Subcutaneous abdominal adipose tissue (tissue), 5 donors: ENCODE measurements around the gene XKR7.

Source experiments
- H3K27ac ChIP-seq: one replicate; pipeline ENCODE4 v1.7.0; 2013; ENCODE audit warnings: low read depth, mild to moderate bottlenecking, inconsistent platforms, low read length, moderate library complexity
- H3K27me3 ChIP-seq, 5 donors: one replicate each; pipeline ENCODE4 v1.7.0; 2013; ENCODE audit warnings: low read length in 5 of 5, inconsistent platforms in 1 of 5; ENCODE audit not compliant: control insufficient read depth in 5 of 5, insufficient read depth in 4 of 5
- H3K36me3 ChIP-seq, 5 donors: one replicate each; pipeline ENCODE4 v1.7.0; 2013; ENCODE audit warnings: low read length in 5 of 5; ENCODE audit not compliant: control insufficient read depth in 5 of 5, insufficient read depth in 5 of 5
- H3K4me1 ChIP-seq, 5 donors: one replicate each; pipeline ENCODE4 v1.7.0; 2013; ENCODE audit warnings: low read length in 5 of 5, mild to moderate bottlenecking in 3 of 5, moderate library complexity in 1 of 5; ENCODE audit not compliant: control insufficient read depth in 5 of 5, insufficient read depth in 5 of 5
- H3K4me3 ChIP-seq, 5 donors: one replicate each; pipeline ENCODE4 v1.7.0; 2013; ENCODE audit warnings: low read length in 5 of 5, low read depth in 1 of 5
- H3K9ac ChIP-seq, 5 donors: one replicate each; pipeline ENCODE4 v1.7.0; 2013; ENCODE audit warnings: low read length in 5 of 5, mild to moderate bottlenecking in 4 of 5, moderate library complexity in 3 of 5
- H3K9me3 ChIP-seq, 5 donors: one replicate each; pipeline ENCODE4 v1.7.0; 2013; ENCODE audit warnings: low read length in 5 of 5; ENCODE audit not compliant: control insufficient read depth in 5 of 5
- donor health status: healthy.
- donor health status: healthy.
- donor health status: healthy.
- donor health status: healthy.
- donor health status: healthy.

XKR7 gene

GRCh38 chr20:32007787-32008616 is 40.1 kb downstream of the XKR7 start:
- peaks cover 3 to 11% (median 7%) of the 10 kb centered on the region in 5 donors for H3K27me3 ChIP-seq
- H3K4me3 ChIP-seq: peak overlapping the region in 1 of 5 donors; percentile 8
- peak overlapping the region; percentile 57 for H3K27ac ChIP-seq
- H3K4me1 ChIP-seq: peaks cover 0 to 54% (median 20%) of the 10 kb centered on the region in 5 donors
- no peaks in the 10 kb centered on the region for H3K36me3 ChIP-seq
- no peaks in the 10 kb centered on the region for H3K9me3 ChIP-seq
- H3K9ac ChIP-seq: peak overlapping the region in 1 of 5 donors; percentile 24

- Histone ChIP-seq H3K4me3 (peak overlapping the region in 1 of 5 donors; percentile 83), H3K36me3 (no peaks in the 10 kb centered on the region), H3K27ac (no peak overlapping the region), H3K27me3 (peaks cover 3 to 11% (median 7%) of the 10 kb centered on the region in 5 donors), H3K9me3 (no peaks in the 10 kb centered on the region), H3K9ac (peak overlapping the region in 1 of 5 donors; percentile 23), H3K4me1 (peaks cover 0 to 59% (median 20%) of the 10 kb centered on the region in 5 donors)
These were observed 41.6 kb downstream of the XKR7 start for GRCh38 chr20:32009564-32009963.

DNA sequence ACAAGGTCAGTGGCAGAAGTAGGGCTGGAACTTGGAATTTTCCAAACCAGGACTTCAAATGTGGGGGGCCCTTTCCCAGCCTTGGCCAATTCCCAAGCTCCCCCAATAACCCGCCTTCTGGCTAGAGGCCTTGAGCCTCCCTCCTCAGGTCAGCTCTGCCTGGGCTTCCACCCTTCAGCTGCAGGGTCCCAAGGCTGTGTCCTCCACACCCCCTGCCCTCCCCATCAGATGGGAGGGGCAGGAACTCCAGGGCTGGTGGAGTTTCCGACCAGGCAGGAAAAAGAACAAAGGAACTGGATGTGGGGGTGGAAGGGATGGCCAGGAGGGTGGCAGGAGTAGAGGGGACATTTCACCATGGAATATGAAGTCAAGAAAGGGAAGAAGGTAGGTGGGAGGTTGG is 42.1 kb downstream of the XKR7 start, which contains the start of gene CCM2L:
CCM2L (plus strand) TSS at position 338 of the 400 bp plus-strand sequence; CDS start at position 355, 17 bp downstream.
- H3K27ac ChIP-seq: peak within 1 kb of the TSS; percentile 39
- H3K9me3 ChIP-seq: no peaks in the 10 kb centered on the region
- H3K27me3 ChIP-seq: peaks cover 3 to 11% (median 7%) of the 10 kb centered on the region in 5 donors
- H3K4me1 ChIP-seq: peaks cover 0 to 62% (median 20%) of the 10 kb centered on the region in 5 donors
- peak within 1 kb of the TSS in 4 of 5 donors; percentile 58 to 83 (median 72) for H3K4me3 ChIP-seq
- H3K36me3 ChIP-seq: no peaks in the 10 kb centered on the region
- H3K9ac ChIP-seq: peak within 1 kb of the TSS in 2 of 5 donors; percentile 38 to 80

DNA sequence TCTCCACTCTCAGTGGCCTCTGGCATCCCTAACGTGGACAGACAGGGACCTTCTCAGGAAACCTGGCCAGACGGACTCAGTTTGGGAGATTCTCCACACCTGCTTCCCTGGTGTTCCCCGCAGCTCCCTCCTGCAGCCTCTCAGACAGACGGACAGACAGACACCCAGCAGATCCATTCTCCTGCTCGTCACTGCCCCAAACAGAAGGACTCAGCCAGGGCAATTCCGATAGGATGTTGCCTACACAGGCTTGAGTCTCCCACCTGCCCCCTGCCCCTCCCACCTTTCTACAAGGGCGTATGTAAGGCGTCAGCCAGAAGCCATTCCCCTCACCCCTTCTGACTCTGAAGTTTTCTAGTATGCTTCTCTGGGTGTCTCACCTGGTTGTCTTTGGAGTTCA is 42.7 kb downstream of the XKR7 start:
- Histone ChIP-seq H3K27me3 (peaks cover 3 to 11% (median 7%) of the 10 kb centered on the region in 5 donors), H3K36me3 (no peaks in the 10 kb centered on the region), H3K9ac (peak overlapping the region in 2 of 5 donors; percentile 38 to 80), H3K27ac (peak overlapping the region; percentile 39), H3K4me1 (peaks cover 0 to 65% (median 20%) of the 10 kb centered on the region in 5 donors), H3K9me3 (no peaks in the 10 kb centered on the region), H3K4me3 (peak overlapping the region in 4 of 5 donors; percentile 58 to 83 (median 72))

DNA sequence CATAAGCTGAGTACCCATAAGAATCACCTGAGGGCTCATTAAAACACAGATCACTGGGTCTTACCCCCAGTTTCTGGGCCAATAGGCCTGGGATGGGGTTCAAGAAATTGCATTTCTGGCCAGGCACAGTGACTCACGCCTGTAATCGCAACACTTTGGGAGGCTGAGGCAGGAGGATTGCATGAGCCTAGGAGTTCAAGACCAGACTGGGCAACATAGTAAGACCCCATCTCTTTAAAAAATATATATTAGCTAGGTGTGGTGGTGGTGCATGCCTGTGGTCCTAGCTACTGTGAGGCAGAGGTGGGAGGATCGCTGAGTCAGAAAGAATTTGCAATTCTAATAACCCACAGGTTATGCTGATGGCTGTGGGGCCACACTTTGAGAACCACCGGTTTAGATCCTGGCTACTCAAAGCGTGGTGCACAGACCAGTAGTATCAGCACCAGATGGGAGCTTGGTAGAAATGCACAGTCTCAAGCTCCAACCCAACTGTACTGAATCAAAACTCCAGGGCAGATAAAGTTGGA is 44.3 kb downstream of the XKR7 start:
- Histone ChIP-seq H3K9me3 (no peaks in the 10 kb centered on the region), H3K4me1 (peaks cover 0 to 61% (median 12%) of the 10 kb centered on the region in 5 donors), H3K4me3 (peak overlapping the region in 4 of 5 donors; percentile 5 to 68 (median 60)), H3K27me3 (peaks cover 3 to 11% (median 7%) of the 10 kb centered on the region in 5 donors), H3K36me3 (no peaks in the 10 kb centered on the region), H3K27ac (no peak overlapping the region), H3K9ac (peak overlapping the region in 1 of 5 donors; percentile 5)

- Histone ChIP-seq H3K4me3 (no peak overlapping the region), H3K9me3 (no peaks in the 10 kb centered on the region), H3K27me3 (peaks cover 6 to 18% (median 12%) of the 10 kb centered on the region in 5 donors)
These were observed 45.4 kb downstream of the XKR7 start for GRCh38 chr20:32013326-32013725.

DNA sequence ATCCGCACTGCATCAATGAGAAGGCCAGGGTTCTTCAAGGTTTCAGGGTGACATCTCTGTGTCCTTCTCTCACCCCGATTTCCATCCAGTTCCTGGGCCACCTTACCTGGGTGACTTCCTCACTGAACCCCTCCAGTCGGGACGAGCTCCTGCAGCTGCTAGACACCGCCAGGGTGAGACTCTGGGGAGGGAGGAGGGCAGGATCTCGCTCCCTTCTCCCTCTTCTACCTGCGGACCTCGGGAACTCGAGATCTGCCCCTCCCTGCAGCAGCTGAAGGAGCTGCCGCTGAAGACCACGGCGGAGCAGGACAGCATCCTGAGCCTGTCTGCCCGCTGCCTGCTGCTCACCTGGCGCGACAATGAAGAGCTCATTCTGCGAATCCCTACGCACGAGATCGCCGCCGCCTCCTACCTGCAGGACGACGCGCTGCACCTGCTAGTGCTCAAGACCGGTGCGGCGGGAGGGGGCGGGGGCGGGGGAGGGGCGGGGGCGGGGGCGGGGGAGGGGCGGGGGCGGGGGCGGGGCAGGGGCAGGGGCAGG is 49.8 kb downstream of the XKR7 start:
- Histone ChIP-seq H3K27ac (no peak overlapping the region), H3K9me3 (no peaks in the 10 kb centered on the region), H3K36me3 (peaks cover 0 to 2% (median 0%) of the 10 kb centered on the region in 5 donors), H3K4me3 (no peak overlapping the region), H3K9ac (no peak overlapping the region), H3K4me1 (peaks cover 2 to 46% (median 15%) of the 10 kb centered on the region in 5 donors), H3K27me3 (peaks cover 15 to 32% (median 30%) of the 10 kb centered on the region in 5 donors)

More at GRCh38 chr20:32013326-32013725, 45.4 kb downstream of the XKR7 start:
- no peaks in the 10 kb centered on the region for H3K36me3 ChIP-seq
- H3K27ac ChIP-seq: no peak overlapping the region
- peaks cover 0 to 54% (median 2%) of the 10 kb centered on the region in 5 donors for H3K4me1 ChIP-seq
- H3K9ac ChIP-seq: no peak overlapping the region

DNA sequence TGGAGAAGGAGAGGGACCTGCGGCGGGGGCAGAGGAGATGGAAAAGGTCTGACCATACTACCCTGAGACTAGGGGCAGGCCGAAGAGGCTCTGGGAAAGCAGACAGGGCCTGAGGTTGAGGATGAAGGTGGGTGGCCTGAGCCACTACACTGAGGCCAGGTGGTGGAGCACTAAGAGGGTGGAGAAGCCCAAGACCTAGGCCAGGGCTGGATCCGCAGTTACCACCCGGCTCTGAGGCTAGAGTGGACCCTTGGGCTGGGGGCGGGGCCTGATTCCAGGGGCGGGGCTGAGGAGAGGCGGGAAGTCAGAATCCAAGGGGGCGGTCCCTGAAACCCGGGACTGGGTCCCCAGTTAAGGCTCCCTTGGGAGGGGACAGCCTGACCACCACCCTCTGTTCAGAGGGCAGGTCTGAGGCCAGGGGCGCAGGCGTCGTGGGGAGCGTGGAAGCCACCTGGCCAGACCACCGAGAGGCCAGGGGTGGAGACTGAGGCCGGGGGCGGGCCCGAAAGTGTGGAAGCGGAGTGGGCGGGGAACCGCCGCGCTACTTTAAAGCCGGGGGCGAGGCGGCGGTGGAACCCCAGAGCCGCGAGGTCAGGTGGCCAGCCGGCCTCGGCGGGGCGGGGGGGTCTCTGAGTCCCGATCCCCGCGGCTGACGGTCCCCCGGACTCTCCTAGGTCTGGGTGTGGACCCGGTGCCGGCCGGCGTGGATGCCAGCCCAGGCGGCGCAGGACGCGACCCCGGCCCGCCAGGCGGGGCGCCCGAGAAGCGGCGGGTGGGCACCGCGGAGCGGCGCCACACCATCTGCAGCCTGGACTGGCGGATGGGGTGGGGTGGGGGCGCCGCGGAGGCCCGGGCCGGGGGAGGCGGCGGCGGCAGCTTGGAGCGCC is 50.6 kb downstream of the XKR7 start:
- Histone ChIP-seq H3K9me3 (no peaks in the 10 kb centered on the region), H3K36me3 (peaks cover 0 to 6% (median 3%) of the 10 kb centered on the region in 5 donors), H3K4me3 (peak overlapping the region in 4 of 5 donors; percentile 35 to 64 (median 48)), H3K27me3 (peaks cover 15 to 36% (median 33%) of the 10 kb centered on the region in 5 donors), H3K9ac (no peak overlapping the region), H3K4me1 (peaks cover 2 to 45% (median 15%) of the 10 kb centered on the region in 5 donors), H3K27ac (no peak overlapping the region)

DNA sequence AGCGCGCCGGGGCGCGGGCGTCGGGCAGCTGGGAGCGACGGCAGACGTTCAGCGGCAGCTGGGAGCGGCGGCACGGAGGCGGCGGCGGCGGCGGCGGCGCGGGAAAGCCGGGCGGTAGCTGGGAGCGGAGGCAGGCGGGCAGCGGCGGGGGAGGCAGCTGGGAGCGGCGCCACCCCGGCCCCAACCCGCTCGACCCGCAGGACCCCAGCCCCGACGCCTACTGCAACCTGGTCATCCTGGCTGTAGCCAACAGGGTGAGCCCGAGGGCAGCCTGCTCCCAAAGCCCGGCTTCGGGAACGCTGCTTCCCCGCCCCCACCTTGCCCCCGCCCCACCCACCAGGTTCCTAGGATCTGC is 51.2 kb downstream of the XKR7 start:
- Histone ChIP-seq H3K4me3 (peak overlapping the region in 3 of 5 donors; percentile 0 to 64 (median 47)), H3K36me3 (peaks cover 0 to 6% (median 4%) of the 10 kb centered on the region in 5 donors)

More for the DNA sequence above, 51.2 kb downstream of the XKR7 start:
- Histone ChIP-seq H3K9me3 (no peaks in the 10 kb centered on the region), H3K9ac (no peak overlapping the region), H3K27ac (no peak overlapping the region), H3K4me1 (peaks cover 2 to 41% (median 15%) of the 10 kb centered on the region in 5 donors), H3K27me3 (peaks cover 15 to 38% (median 34%) of the 10 kb centered on the region in 5 donors)
